Measurements from ENCODE around the gene TECR.

Gene TECR

DNA sequence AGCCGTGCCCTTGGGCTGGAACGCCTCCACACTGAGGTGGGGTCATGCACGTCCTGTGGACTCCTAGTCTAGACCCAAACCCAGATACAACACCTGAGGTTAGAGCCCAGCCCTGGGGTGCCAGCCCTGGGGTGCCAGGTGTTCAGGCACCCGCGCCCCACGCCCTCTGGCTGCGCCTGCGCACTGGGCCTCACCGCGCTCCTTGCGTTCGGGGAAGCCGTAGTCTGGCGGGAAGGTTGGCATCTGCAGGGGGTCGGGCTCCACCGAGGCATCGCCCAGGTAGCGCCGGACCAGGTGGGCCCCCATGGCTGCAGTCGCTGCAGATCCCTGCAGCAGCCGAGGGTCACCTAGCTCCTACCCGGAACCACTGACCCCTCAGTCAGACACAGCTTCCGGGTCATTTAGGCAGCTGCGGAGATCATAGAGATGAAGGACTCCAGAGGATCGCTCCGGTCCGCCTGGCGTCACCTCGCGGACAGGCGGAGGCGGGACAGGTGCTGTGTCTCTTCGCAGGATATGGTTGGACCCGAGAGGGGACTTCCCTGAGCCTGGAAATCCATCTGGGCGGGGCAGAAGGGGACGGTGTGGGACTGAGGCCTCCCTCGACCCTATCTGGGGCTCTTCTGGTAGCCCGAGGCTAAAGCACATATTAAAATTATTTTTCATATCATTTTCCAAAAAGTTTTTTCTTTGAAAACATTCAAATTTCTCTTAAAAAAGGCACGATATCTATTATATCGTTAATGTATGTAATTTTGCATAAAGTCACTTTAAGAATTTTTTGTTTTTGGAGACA lies 42.5 kb downstream of the TECR start, which contains the start of gene NDUFB7:
NDUFB7 (minus strand) TSS at position 372 of the 796 bp plus-strand sequence; CDS start at position 306, 66 bp downstream.
- no peaks in the 10 kb centered on the region for H3K9me3 ChIP-seq
- peak; percentile 85 for TF ChIP-seq CTCF (IDR thresholded peaks at IDR 0.05)
- peak within 1 kb of the TSS; percentile 55 for H3K27ac ChIP-seq
- peaks cover 20 to 29% of the 10 kb centered on the region in 2 experiments for H3K4me1 ChIP-seq (ENCODE audit: control insufficient read depth in 1 of 2, insufficient read depth in 1 of 2, low read depth in 1 of 2, low read length in 1 of 2)
- H3K4me3 ChIP-seq (ENCODE audit: low read depth in 1 of 2, low read length in 1 of 2) = peak within 1 kb of the TSS; percentile 81 to 97
- H3K27me3 ChIP-seq = no peaks in the 10 kb centered on the region
- H3K36me3 ChIP-seq = peaks cover 8% of the 10 kb centered on the region

DNA sequence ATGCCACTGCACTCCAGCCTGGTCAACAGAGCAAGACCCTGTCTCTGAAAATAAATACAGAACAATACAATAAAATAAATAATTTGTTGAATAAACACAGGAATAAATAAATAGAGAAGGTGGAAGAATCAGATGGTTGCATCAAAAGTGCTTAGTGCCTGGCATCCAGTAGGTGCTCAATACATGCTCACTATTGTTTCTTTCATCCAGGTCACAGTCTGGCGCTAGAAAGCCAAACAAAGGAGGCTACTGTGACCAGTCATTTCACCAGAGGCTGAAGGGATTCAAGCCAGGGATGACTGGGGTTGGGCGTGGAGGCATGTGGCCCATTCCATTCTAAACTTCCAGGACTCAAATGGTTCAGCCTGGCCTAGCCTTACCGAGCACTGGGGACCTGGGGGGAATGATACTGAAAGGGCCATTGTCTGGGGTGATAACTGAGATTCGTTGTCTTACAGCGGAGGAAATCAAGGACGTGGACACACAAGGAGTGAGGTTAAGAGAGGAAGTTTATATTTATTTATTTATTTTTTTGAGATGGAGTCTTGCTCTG lies 46.1 kb downstream of the TECR start:
- no peaks in the 10 kb centered on the region for H3K36me3 ChIP-seq
- no peaks in the 10 kb centered on the region for H3K9me3 ChIP-seq
- H3K27me3 ChIP-seq = no peaks in the 10 kb centered on the region
- H3K27ac ChIP-seq = no peak overlapping the region
- no peak overlapping the region for H3K4me3 ChIP-seq (ENCODE audit: low read depth in 1 of 2, low read length in 1 of 2)
- peaks cover 20 to 29% of the 10 kb centered on the region in 2 experiments for H3K4me1 ChIP-seq (ENCODE audit: control insufficient read depth in 1 of 2, insufficient read depth in 1 of 2, low read depth in 1 of 2, low read length in 1 of 2)
- no peak for TF ChIP-seq CTCF (IDR thresholded peaks at IDR 0.05)

- Histone ChIP-seq H3K27ac (no peak overlapping the region), H3K4me3 (ENCODE audit: low read depth in 1 of 2, low read length in 1 of 2) (no peak overlapping the region), H3K4me1 (ENCODE audit: control insufficient read depth in 1 of 2, insufficient read depth in 1 of 2, low read depth in 1 of 2, low read length in 1 of 2) (peaks cover 14 to 22% of the 10 kb centered on the region in 2 experiments), H3K27me3 (no peaks in the 10 kb centered on the region), H3K9me3 (no peaks in the 10 kb centered on the region), H3K36me3 (no peaks in the 10 kb centered on the region)
- no peak for TF ChIP-seq CTCF (IDR thresholded peaks at IDR 0.05)
Measured at GRCh38 chr19:14576363-14576762, 47.0 kb downstream of the TECR start.

- no peak overlapping the region for H3K4me3 ChIP-seq (ENCODE audit: low read depth in 1 of 2, low read length in 1 of 2)
- no peak overlapping the region for H3K27ac ChIP-seq
- H3K9me3 ChIP-seq = no peaks in the 10 kb centered on the region
- H3K36me3 ChIP-seq = no peaks in the 10 kb centered on the region
- no peaks in the 10 kb centered on the region for H3K27me3 ChIP-seq
- H3K4me1 ChIP-seq (ENCODE audit: control insufficient read depth in 1 of 2, insufficient read depth in 1 of 2, low read depth in 1 of 2, low read length in 1 of 2) = peaks cover 10 to 16% of the 10 kb centered on the region in 2 experiments
- no peak for TF ChIP-seq CTCF (IDR thresholded peaks at IDR 0.05)
Measured at GRCh38 chr19:14577264-14577663, 47.9 kb downstream of the TECR start.

DNA sequence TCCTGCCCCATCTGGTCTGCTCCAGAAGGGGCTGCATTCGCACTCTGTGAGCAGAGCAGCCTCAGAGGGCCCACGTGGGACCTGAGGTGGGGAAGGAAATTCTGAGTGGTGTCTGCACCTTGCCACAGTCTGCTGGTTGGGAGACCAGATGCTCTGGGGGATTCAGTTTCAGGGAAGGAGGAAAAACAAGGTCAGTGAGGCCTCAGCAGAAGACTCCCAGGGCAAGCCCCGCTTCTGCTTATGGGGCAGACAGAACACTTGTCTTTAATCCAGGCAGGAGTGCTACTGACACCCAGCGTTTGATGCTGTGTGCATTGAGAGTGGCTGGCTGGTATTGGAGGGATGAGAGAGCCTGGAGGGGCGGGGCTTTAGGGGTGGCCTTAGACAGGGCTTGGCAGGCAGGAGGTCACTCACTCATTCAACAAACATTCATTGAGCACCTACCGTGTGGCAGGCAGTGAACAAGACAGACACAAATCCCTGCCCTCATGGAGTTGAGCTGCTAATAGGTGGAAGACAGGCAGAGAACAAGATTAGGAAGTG lies 48.6 kb downstream of the TECR start:
- H3K4me1 ChIP-seq (ENCODE audit: control insufficient read depth in 1 of 2, insufficient read depth in 1 of 2, low read depth in 1 of 2, low read length in 1 of 2) = peaks cover 8 to 17% of the 10 kb centered on the region in 2 experiments
- TF ChIP-seq CTCF (IDR thresholded peaks at IDR 0.05) = no peak

More for the DNA sequence above, 48.6 kb downstream of the TECR start:
- Histone ChIP-seq H3K9me3 (no peaks in the 10 kb centered on the region), H3K36me3 (no peaks in the 10 kb centered on the region), H3K4me3 (ENCODE audit: low read depth in 1 of 2, low read length in 1 of 2) (no peak overlapping the region), H3K27ac (no peak overlapping the region), H3K27me3 (no peaks in the 10 kb centered on the region)

Measured in neutrophil (primary cell).